Measurements from ENCODE around the gene NMD3. TPM values are rescaled to one million over a fixed set of nuclear protein-coding genes. Genes with fewer than 3 reads are reported as not detected.

Gene NMD3
- total RNA-seq, 1 experiment from 2014 or later, result 51.1 TPM

GRCh38 chr3:161197855-161198850 is 23.0 kb upstream of the NMD3 start:
- H3K9me3 ChIP-seq (ENCODE audit: low read depth, low read length, poor library complexity, severe bottlenecking), result no peaks in the 10 kb centered on the region
- intact Hi-C loops (cut with micrococcal nuclease; ENCODE audit: unreplicated experiment), result no loop called here
- no TSS peak for BruUV-seq (replicated peaks)
- H3K27me3 ChIP-seq (replicated peaks; ENCODE audit: insufficient read depth, low read depth, low read length, poor library complexity), result no peaks in the 10 kb centered on the region
- H3K36me3 ChIP-seq (ENCODE audit: insufficient read depth, low read length, poor library complexity, severe bottlenecking), result no peaks in the 10 kb centered on the region
- DNase-seq (ENCODE audit: low spot score), result no peak
- no peak overlapping the region for H3K27ac ChIP-seq (ENCODE audit: low read depth, low read length, poor library complexity, severe bottlenecking)
- ChIA-PET POLR2A (ENCODE audit: low non-redundant PET) (no interaction called here), CTCF (no interaction called here)
- no peak overlapping the region for H3K4me3 ChIP-seq (ENCODE audit: low read depth, low read length, poor library complexity, severe bottlenecking)
- no peaks in the 10 kb centered on the region for H3K4me1 ChIP-seq (ENCODE audit: insufficient read depth, low read length, poor library complexity, severe bottlenecking)
- TF ChIP-seq EZH2 (IDR thresholded peaks at IDR 0.05; ENCODE audit: borderline replicate concordance, low read depth, low read length, poor library complexity, severe bottlenecking) (no peak), CTCF (conservative IDR thresholded peaks at IDR 0.05; ENCODE audit: low read depth, low read length) (no peak)

- Histone ChIP-seq H3K27ac (ENCODE audit: low read depth, low read length, poor library complexity, severe bottlenecking) (no peak overlapping the region), H3K27me3 (replicated peaks; ENCODE audit: insufficient read depth, low read depth, low read length, poor library complexity) (no peaks in the 10 kb centered on the region), H3K4me1 (ENCODE audit: insufficient read depth, low read length, poor library complexity, severe bottlenecking) (no peaks in the 10 kb centered on the region), H3K36me3 (ENCODE audit: insufficient read depth, low read length, poor library complexity, severe bottlenecking) (no peaks in the 10 kb centered on the region), H3K9me3 (ENCODE audit: low read depth, low read length, poor library complexity, severe bottlenecking) (no peaks in the 10 kb centered on the region), H3K4me3 (ENCODE audit: low read depth, low read length, poor library complexity, severe bottlenecking) (no peak overlapping the region)
- ChIA-PET POLR2A (ENCODE audit: low non-redundant PET) (no interaction called here), CTCF (no interaction called here)
- intact Hi-C loops (cut with micrococcal nuclease; ENCODE audit: unreplicated experiment), result no loop called here
- no peak for TF ChIP-seq EZH2 (IDR thresholded peaks at IDR 0.05; ENCODE audit: borderline replicate concordance, low read depth, low read length, poor library complexity, severe bottlenecking)
- TF ChIP-seq CTCF (conservative IDR thresholded peaks at IDR 0.05; ENCODE audit: low read depth, low read length), result no peak
- DNase-seq (ENCODE audit: low spot score), result no peak
- no TSS peak for BruUV-seq (replicated peaks)
Observed at GRCh38 chr3:161199926-161200325, 21.2 kb upstream of the NMD3 start.

GRCh38 chr3:161203485-161204098 is 17.5 kb upstream of the NMD3 start:
- Histone ChIP-seq H3K27me3 (replicated peaks; ENCODE audit: insufficient read depth, low read depth, low read length, poor library complexity) (no peaks in the 10 kb centered on the region), H3K36me3 (ENCODE audit: insufficient read depth, low read length, poor library complexity, severe bottlenecking) (no peaks in the 10 kb centered on the region), H3K4me3 (ENCODE audit: low read depth, low read length, poor library complexity, severe bottlenecking) (no peak overlapping the region), H3K27ac (ENCODE audit: low read depth, low read length, poor library complexity, severe bottlenecking) (no peak overlapping the region), H3K4me1 (ENCODE audit: insufficient read depth, low read length, poor library complexity, severe bottlenecking) (no peaks in the 10 kb centered on the region), H3K9me3 (ENCODE audit: low read depth, low read length, poor library complexity, severe bottlenecking) (no peaks in the 10 kb centered on the region)
- ChIA-PET CTCF (no interaction called here), POLR2A (ENCODE audit: low non-redundant PET) (no interaction called here)
- no peak for DNase-seq (ENCODE audit: low spot score)
- TF ChIP-seq EZH2 (IDR thresholded peaks at IDR 0.05; ENCODE audit: borderline replicate concordance, low read depth, low read length, poor library complexity, severe bottlenecking) (no peak), CTCF (conservative IDR thresholded peaks at IDR 0.05; ENCODE audit: low read depth, low read length) (no peak)
- no TSS peak for BruUV-seq (replicated peaks)
- intact Hi-C loops (cut with micrococcal nuclease; ENCODE audit: unreplicated experiment), result no loop called here

All from A673 (cell line).